ENCODE results near the gene RBMS1. TPM values are rescaled to one million over a fixed set of nuclear protein-coding genes. Genes with fewer than 3 reads are reported as not detected.

The RBMS1 gene
- total RNA-seq, 1 experiment from 2014 or later, result 77.5 TPM

GRCh38 chr2:160305081-160305750 is 188.4 kb downstream of the RBMS1 start:
- Mint-ChIP-seq H3K36me3 (ENCODE audit: insufficient read depth in 1 of 3, low read depth in 3 of 3) (peaks cover 0 to 22% (median 22%) of the 10 kb centered on the region in 3 experiments; a peak in 6 of 7 replicates), H3K4me3 (no peak overlapping the region), H3K9me3 (no peaks in the 10 kb centered on the region), H3K27ac (no peak overlapping the region), H3K27me3 (ENCODE audit: low read depth) (no peaks in the 10 kb centered on the region), H3K4me1 (peaks cover 15 to 16% of the 10 kb centered on the region in 2 experiments)
- no peak overlapping the region for H3K14ac ChIP-seq (ENCODE audit: insufficient read depth, low read length)
- H2AFZ ChIP-seq (ENCODE audit: low read length), result no peak overlapping the region
- H3K27ac ChIP-seq (ENCODE audit: insufficient read length, low read depth, low read length), result no peak overlapping the region
- no peak overlapping the region for H2AK5ac ChIP-seq (ENCODE audit: insufficient read length, low read length)
- H3K4me1 ChIP-seq (ENCODE audit: insufficient read depth, low read length), result no peaks in the 10 kb centered on the region; the same call in 1 of the 2 replicates
- no peak overlapping the region for H3K9ac ChIP-seq (ENCODE audit: extremely low read depth, insufficient read length, low read length)
- H3T11ph ChIP-seq (ENCODE audit: low read length), result no peak overlapping the region
- no CpG with 5 or more reads among the region's 4 CpGs for WGBS (ENCODE audit: extremely low coverage, insufficient read length, low lambda C conversion rate)
- no peak overlapping the region for H3K4me2 ChIP-seq (ENCODE audit: insufficient read depth, insufficient read length, low read length)
- H2BK15ac ChIP-seq (ENCODE audit: low read depth, low read length), result no peak overlapping the region
- H3K4ac ChIP-seq (ENCODE audit: low read depth, low read length), result no peak overlapping the region
- H3K79me2 ChIP-seq (ENCODE audit: insufficient read depth, low read length), result no peaks in the 10 kb centered on the region
- H3K23me2 ChIP-seq (ENCODE audit: insufficient read length, low read depth, low read length, poor library complexity, severe bottlenecking), result no peaks in the 10 kb centered on the region
- H2BK120ac ChIP-seq (ENCODE audit: low read depth, low read length, poor library complexity, severe bottlenecking), result no peak overlapping the region
- H4K8ac ChIP-seq (replicated peaks; ENCODE audit: insufficient read length, low read depth, low read length), result no peak overlapping the region
- no peak overlapping the region for H2BK12ac ChIP-seq (ENCODE audit: insufficient read length, low read depth, low read length)
- H3K18ac ChIP-seq (ENCODE audit: insufficient read length, low read depth, low read length), result no peak overlapping the region
- H2BK5ac ChIP-seq (ENCODE audit: insufficient read length, low read length), result no peak overlapping the region
- no peak overlapping the region for H2BK20ac ChIP-seq (ENCODE audit: low read depth, low read length, poor library complexity, severe bottlenecking)
- H4K91ac ChIP-seq (ENCODE audit: insufficient read length, low read depth, low read length), result no peak overlapping the region
- H4K20me1 ChIP-seq (ENCODE audit: control insufficient read depth, insufficient read depth, insufficient read length), result no peaks in the 10 kb centered on the region
- no peaks in the 10 kb centered on the region for H3K9me3 ChIP-seq (ENCODE audit: control insufficient read depth, low read depth, low read length)
- H4K5ac ChIP-seq (ENCODE audit: insufficient read length, low read depth, low read length), result no peak overlapping the region
- no peak overlapping the region for H3K23ac ChIP-seq (ENCODE audit: insufficient read length, low read depth, low read length)
- DNase-seq, result no peak
- no peaks in the 10 kb centered on the region for H3K79me1 ChIP-seq (ENCODE audit: insufficient read depth, low read depth, low read length, poor library complexity, severe bottlenecking)
- TF ChIP-seq, protein P1, sequence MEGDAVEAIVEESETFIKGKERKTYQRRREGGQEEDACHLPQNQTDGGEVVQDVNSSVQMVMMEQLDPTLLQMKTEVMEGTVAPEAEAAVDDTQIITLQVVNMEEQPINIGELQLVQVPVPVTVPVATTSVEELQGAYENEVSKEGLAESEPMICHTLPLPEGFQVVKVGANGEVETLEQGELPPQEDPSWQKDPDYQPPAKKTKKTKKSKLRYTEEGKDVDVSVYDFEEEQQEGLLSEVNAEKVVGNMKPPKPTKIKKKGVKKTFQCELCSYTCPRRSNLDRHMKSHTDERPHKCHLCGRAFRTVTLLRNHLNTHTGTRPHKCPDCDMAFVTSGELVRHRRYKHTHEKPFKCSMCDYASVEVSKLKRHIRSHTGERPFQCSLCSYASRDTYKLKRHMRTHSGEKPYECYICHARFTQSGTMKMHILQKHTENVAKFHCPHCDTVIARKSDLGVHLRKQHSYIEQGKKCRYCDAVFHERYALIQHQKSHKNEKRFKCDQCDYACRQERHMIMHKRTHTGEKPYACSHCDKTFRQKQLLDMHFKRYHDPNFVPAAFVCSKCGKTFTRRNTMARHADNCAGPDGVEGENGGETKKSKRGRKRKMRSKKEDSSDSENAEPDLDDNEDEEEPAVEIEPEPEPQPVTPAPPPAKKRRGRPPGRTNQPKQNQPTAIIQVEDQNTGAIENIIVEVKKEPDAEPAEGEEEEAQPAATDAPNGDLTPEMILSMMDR (conservative IDR thresholded peaks at IDR 0.05), result no peak
- H3K27me3 ChIP-seq (ENCODE audit: insufficient read depth, low read length), result no peaks in the 10 kb centered on the region
- no peak overlapping the region for H3K56ac ChIP-seq (ENCODE audit: insufficient read length, low read depth, low read length)

Data from H9 (cell line).